Spleen (tissue), 7 donors: ENCODE measurements around the gene RARA.

ENCODE experiments used
- CTCF ChIP-seq, 11 experiments: fragments of 200-600 bp in 7 of 11; fragments of 450-650 bp in 4 of 11; sonication (generic) in 4 of 11; IDR thresholded peaks in 8 of 11; conservative IDR thresholded peaks in 3 of 11; 1 replicate in 7 of 11; 2 replicates in 4 of 11; pipeline versions ENCODE4 v1.4.0 to v1.8.0; 2016 to 2021; ENCODE audit warnings: antibody characterized with exemption in 11 of 11, inconsistent platforms in 4 of 11, mild to moderate bottlenecking in 1 of 11
- POLR2AphosphoS5 ChIP-seq, 3 donors: sonication (generic); formaldehyde crosslinking; IDR thresholded peaks; one replicate each; pipeline ENCODE4 v1.5.1; 2017; ENCODE audit warnings: antibody characterized with exemption in 3 of 3
- donor health status: DM: no; HTN: no; CAD: no; lungs with moderate emphysema.
- donor health status: DM: no; HTN: no; CAD: no.
- donor health status: DM: no; HTN: no; CAD: no.

- no peak for TF ChIP-seq CTCF (IDR thresholded peaks at IDR 0.05 in 8 of 11, conservative IDR thresholded peaks at IDR 0.05 in 3 of 11)
- no peak for TF ChIP-seq POLR2AphosphoS5 (IDR thresholded peaks at IDR 0.05)
Observed at GRCh38 chr17:40330850-40331470, 22.0 kb downstream of the RARA start.
